ENCODE data around the gene FANCM. TPM values are rescaled to one million over a fixed set of nuclear protein-coding genes. Genes with fewer than 3 reads are reported as not detected.

FANCM gene
- total RNA-seq, 1 donor from 2014 or later, result 9.9 TPM

DNA sequence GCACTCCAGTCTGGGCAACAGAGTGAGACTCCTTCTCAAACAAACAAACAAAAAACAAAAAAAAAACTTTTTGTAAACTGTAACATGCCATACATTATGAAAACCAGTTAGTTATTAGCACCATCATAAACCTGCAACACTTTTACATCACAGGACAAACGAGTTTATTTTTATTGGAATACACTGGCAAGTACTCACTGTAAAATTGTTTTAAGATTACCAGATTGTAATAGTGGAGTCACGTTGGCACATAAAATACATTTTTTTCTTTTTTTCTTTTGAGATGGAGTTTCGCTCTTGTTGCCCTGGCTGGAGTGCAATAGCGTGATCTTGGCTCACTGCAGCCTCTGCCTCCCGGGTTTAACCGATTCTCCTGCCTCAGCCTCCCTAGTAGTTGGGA is 17.1 kb upstream of the FANCM start:
- TF ChIP-seq, protein P1, sequence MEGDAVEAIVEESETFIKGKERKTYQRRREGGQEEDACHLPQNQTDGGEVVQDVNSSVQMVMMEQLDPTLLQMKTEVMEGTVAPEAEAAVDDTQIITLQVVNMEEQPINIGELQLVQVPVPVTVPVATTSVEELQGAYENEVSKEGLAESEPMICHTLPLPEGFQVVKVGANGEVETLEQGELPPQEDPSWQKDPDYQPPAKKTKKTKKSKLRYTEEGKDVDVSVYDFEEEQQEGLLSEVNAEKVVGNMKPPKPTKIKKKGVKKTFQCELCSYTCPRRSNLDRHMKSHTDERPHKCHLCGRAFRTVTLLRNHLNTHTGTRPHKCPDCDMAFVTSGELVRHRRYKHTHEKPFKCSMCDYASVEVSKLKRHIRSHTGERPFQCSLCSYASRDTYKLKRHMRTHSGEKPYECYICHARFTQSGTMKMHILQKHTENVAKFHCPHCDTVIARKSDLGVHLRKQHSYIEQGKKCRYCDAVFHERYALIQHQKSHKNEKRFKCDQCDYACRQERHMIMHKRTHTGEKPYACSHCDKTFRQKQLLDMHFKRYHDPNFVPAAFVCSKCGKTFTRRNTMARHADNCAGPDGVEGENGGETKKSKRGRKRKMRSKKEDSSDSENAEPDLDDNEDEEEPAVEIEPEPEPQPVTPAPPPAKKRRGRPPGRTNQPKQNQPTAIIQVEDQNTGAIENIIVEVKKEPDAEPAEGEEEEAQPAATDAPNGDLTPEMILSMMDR (IDR thresholded peaks at IDR 0.05; ENCODE audit: unreplicated experiment), result no peak
- Mint-ChIP-seq H3K4me3 (no peak overlapping the region), H3K36me3 (peaks cover 38% of the 10 kb centered on the region), H3K9me3 (no peaks in the 10 kb centered on the region), H3K27ac (no peak overlapping the region), H3K4me1 (no peaks in the 10 kb centered on the region), H3K27me3 (ENCODE audit: low read depth) (no peaks in the 10 kb centered on the region)
- no peak for DNase-seq (ENCODE audit: low spot score in 2 of 2, unreplicated experiment in 2 of 2)

DNA sequence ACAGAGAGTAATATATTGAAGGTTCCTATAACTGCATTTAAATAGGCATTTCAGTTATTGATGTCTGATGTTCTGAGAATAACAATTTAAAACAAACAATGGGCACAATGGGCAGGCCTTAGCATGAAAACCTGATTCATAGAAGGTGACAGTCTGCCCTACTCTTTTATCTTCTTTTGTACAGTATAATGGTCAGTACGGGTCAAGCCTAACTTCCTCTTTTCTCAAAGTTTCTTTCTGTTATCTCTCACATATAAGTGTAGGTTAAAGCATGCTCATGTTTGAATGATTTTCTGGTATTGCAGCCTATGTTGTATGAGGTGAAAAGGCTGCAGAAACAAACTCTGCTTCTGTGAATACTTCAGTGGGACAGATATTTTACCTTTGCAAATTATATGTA is 15.6 kb upstream of the FANCM start:
- H3K4me1 Mint-ChIP-seq, result no peaks in the 10 kb centered on the region
- no peak for DNase-seq (ENCODE audit: low spot score in 2 of 2, unreplicated experiment in 2 of 2)
- no peaks in the 10 kb centered on the region for H3K9me3 Mint-ChIP-seq
- peaks cover 43% of the 10 kb centered on the region for H3K36me3 Mint-ChIP-seq
- H3K4me3 Mint-ChIP-seq, result no peak overlapping the region
- TF ChIP-seq, protein P1 (IDR thresholded peaks at IDR 0.05; ENCODE audit: unreplicated experiment), result no peak
- H3K27ac Mint-ChIP-seq, result no peak overlapping the region
- H3K27me3 Mint-ChIP-seq (ENCODE audit: low read depth), result no peaks in the 10 kb centered on the region

DNA sequence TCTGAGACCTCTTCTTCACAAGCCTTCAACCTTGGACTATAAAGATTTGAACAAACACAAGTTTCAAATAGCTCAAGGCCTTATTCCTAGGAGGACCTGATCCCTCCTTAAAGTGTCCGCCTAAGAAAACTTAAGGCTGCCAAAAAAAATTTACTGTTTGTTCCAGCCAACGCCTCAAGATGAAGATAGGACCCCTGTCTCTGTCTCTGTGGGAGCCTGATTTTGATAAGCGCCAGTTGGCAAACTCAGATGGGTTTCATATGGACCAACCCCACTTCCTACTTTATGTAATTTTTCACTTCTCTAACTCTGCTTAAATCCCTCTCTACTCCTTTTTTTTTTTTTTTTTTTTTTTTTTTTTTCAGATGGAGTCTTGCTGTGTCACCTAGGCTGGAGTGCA is 12.5 kb upstream of the FANCM start:
- no peak for DNase-seq (ENCODE audit: low spot score in 2 of 2, unreplicated experiment in 2 of 2)
- H3K4me3 Mint-ChIP-seq, result no peak overlapping the region
- peaks cover 42% of the 10 kb centered on the region for H3K36me3 Mint-ChIP-seq
- no peaks in the 10 kb centered on the region for H3K9me3 Mint-ChIP-seq
- TF ChIP-seq, protein P1 (IDR thresholded peaks at IDR 0.05; ENCODE audit: unreplicated experiment), result no peak
- H3K27me3 Mint-ChIP-seq (ENCODE audit: low read depth), result no peaks in the 10 kb centered on the region
- no peak overlapping the region for H3K27ac Mint-ChIP-seq
- no peaks in the 10 kb centered on the region for H3K4me1 Mint-ChIP-seq

DNA sequence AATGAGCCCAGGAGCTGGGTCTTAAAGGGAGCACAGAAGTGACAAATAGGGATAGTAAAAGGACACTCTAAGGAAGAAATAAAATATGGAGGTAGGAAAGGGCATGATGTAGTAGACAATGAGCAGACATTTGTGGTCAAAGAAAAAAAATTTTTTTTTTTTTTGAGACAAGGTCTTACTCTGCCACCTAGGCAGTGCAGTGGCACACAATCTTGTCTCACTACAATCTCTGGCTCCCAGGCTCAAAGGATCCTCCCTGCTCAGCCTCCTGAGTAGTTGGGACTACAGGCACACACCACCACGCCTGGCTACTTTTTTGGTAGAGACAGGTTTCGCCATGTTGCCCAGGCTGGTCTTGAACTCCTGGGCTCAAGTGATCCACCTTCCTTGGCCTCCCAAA is 10.0 kb upstream of the FANCM start:
- Mint-ChIP-seq H3K4me3 (no peak overlapping the region), H3K9me3 (no peaks in the 10 kb centered on the region), H3K27ac (no peak overlapping the region), H3K27me3 (ENCODE audit: low read depth) (no peaks in the 10 kb centered on the region), H3K36me3 (peaks cover 28% of the 10 kb centered on the region), H3K4me1 (peaks cover 1% of the 10 kb centered on the region)
- DNase-seq (ENCODE audit: low spot score in 2 of 2, unreplicated experiment in 2 of 2), result no peak
- TF ChIP-seq, protein P1 (IDR thresholded peaks at IDR 0.05; ENCODE audit: unreplicated experiment), result no peak

DNA sequence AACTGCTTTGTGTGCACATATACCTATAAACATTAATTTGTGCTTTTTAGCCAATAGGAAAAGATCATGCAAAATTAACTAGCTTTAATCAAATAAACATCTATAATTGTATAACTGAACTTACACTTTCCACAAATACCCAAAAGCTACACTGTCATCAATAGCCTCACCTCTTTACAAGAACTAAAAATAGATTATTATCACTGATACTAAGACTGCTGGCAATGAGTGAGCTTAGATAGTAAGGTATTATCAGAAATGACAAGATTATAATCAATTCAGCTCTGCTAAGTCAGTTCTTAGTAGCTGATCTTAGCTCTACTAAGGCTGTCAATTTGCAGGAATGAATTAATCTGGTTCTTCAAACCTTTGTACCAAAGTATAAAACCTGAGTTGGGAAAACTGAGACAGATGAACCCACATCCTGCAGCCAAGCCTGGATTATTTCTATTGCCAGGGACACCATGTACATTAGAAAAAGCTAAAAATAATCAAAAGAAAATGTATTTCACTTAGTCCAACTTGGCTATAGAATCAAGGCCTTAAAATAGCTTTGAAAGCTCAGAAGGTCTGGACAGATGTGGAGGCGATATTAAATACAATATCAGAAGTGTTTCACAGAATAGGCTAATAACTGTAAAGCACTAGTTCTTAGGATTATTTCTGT is 6.6 kb upstream of the FANCM start:
- H3K4me3 Mint-ChIP-seq, result no peak overlapping the region
- TF ChIP-seq, protein P1 (IDR thresholded peaks at IDR 0.05; ENCODE audit: unreplicated experiment), result no peak
- H3K36me3 Mint-ChIP-seq, result peaks cover 13% of the 10 kb centered on the region
- peaks cover 15% of the 10 kb centered on the region for H3K4me1 Mint-ChIP-seq
- H3K9me3 Mint-ChIP-seq, result no peaks in the 10 kb centered on the region
- DNase-seq (ENCODE audit: low spot score in 2 of 2, unreplicated experiment in 2 of 2), result no peak
- no peak overlapping the region for H3K27ac Mint-ChIP-seq
- H3K27me3 Mint-ChIP-seq (ENCODE audit: low read depth), result no peaks in the 10 kb centered on the region

DNA sequence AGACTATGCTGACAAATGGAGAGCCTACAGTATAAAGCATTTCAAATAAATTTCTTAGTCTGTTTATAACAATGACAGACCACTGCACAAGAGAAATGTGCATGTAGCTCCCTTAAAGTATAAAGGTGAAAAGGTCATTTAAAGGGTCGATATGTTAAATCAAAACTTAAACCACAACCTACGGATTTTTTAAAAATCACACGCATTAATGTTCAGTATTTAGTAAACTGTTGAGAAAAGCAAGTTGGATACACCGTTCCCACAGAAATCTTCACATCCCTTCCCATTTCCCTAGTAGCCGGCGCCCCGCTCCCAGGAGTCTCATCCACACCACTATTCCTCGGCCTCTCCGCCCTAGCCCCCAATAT is 2.1 kb upstream of the FANCM start:
- H3K36me3 Mint-ChIP-seq, result no peaks in the 10 kb centered on the region
- peaks cover 33% of the 10 kb centered on the region for H3K4me1 Mint-ChIP-seq
- DNase-seq (ENCODE audit: low spot score in 2 of 2, unreplicated experiment in 2 of 2), result no peak
- peak overlapping the region; percentile 99 for H3K27ac Mint-ChIP-seq
- TF ChIP-seq, protein P1 (IDR thresholded peaks at IDR 0.05; ENCODE audit: unreplicated experiment), result no peak
- peak overlapping the region; percentile 98 for H3K4me3 Mint-ChIP-seq
- no peaks in the 10 kb centered on the region for H3K9me3 Mint-ChIP-seq
- no peaks in the 10 kb centered on the region for H3K27me3 Mint-ChIP-seq (ENCODE audit: low read depth)

All from mesothelial cell of epicardium (in vitro differentiated cells).